ENCODE data around the gene MTA1.

Gene MTA1

GRCh38 chr14:105466531-105467248, 47.1 kb downstream of the MTA1 start:
- no peak for DNase-seq

- no peak for DNase-seq
These were observed 47.8 kb downstream of the MTA1 start for GRCh38 chr14:105467249-105467941.

GRCh38 chr14:105467942-105468471, 48.4 kb downstream of the MTA1 start:
- no peak for DNase-seq

GRCh38 chr14:105468621-105469241, 49.1 kb downstream of the MTA1 start:
- no peak for DNase-seq

DNA sequence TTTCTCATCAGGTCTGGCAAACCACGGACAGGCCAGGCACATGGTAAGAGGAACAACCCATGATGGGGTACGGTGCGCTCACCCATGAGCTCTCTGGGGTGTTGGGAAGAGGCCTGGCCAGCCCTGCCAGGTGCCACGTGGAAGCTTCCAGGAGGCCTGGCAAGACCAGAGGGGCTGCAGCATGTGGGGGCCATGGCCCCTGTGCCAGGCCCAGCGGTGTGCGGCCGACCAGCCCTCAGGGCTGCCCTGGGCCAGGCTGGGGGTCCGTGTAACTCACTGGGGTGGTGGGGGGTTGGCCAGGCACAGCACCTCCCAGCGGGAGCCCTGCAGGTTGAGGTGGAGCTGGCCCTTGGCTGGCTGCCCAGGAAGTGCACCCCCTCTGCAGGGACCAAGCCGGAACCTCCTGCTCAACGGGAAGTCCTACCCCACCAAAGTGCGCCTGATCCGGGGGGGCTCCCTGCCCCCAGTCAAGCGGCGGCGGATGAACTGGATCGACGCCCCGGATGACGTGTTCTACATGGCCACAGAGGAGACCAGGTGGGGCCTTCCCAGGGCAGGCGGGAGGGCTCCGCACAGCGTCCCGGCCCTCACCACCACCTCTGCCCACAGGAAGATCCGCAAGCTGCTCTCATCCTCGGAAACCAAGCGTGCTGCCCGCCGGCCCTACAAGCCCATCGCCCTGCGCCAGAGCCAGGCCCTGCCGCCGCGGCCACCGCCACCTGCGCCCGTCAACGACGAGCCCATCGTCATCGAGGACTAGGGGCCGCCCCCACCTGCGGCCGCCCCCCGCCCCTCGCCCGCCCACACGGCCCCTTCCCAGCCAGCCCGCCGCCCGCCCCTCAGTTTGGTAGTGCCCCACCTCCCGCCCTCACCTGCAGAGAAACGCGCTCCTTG, 50.1 kb downstream of the MTA1 start:
- no peak for DNase-seq

GRCh38 chr14:105470350-105471296, 51.0 kb downstream of the MTA1 start:
- no peak for DNase-seq

GRCh38 chr14:105471297-105471821, 51.7 kb downstream of the MTA1 start:
- no peak for DNase-seq

GRCh38 chr14:105471823-105472485, 52.3 kb downstream of the MTA1 start:
- DNase-seq: no peak

DNA sequence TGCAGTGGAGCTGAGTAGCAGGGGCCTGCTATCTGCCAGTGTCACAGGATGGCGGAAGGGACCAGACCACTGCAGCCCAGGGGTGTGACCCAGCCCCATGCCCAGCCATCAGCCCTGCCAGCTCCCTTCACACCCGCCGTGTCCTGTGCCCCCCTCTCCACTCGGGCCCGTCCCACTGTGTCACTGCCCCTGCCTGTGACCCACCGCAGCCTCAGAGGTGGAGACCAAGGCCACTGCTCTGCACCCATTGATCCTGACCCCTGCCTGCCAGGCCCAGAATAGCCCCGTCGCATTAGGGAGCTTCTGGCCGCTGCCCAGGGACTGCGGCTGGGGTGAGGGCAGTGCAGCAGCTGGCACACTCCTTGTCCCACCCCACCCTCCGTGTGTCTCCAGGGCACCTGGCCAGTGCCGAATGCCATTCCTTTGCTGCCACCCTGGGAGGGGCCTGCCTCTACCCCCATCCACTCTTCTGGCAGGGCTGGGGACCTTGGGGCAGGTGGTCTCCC, 52.9 kb downstream of the MTA1 start:
- no peak for DNase-seq

DNA sequence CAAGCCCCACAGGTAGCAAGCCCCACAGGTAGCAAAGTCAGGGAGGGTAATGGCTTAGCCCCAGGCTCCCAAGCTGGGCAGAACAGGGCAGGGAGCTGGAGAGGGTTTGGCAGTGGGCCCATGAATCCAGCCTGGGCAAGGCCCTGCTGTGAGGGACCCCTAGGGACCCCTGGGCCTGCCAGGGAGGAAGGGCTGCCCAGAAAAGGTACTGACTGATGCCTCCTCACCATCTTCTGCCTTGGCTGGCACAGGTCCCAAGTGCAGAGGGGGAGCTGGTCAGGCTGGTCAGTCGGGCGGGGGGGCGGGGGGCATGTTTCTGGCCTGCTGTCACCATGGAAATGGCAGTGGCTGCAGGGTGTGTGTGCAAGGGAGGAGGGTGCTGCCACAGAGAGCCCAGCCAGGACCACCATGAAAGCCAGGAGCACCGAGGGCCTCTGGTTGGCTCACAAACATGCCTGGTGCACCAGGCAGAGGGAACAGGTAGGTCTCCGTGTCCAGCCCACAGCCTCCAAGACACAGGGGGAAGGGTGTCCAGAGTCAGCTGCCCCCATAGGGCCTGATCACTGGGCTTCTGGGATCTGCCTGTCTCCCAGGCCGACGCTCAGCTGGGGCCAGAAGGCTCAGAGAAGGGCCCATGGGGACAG, 53.5 kb downstream of the MTA1 start:
- DNase-seq: no peak

DNA sequence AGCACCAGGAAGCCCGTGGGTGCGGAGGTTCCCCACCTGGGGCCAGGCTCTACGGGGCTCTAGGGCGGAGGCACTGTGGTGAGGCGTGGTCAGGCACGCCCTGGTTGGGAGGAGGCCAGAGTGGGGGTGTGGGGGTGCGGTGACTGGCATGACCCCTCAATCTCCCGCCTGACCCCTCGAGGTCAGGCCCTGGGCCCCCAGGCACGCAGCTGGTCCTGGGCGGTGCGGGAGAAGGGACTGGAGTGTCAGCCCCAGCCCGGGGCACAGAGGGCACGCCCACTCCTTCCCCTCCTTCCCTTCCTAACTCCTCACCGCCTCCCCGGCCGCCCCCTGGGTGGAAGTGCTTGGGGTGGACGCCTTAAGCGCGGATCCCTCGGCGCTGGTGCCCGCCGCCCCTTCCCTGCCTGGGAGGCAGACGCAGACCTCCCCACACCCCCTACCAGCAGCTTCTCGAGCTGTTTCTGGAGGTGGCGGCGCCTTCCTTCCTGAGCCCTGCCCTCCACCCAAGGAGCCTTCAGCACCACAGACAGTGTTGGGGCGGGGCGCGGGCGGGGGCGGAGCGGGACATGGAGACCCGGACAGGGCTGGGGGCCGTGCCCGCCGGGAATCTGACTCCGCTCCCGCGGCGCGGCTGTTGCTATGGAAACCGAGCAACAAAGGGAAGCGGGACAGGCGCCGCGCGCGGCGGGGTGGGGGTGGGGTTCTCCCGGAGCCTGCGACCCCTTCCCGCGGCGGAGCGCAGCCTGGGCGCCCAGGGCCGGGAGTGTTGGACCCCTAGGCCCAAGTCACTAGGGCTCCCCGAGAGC, 54.3 kb downstream of the MTA1 start:
- DNase-seq: peak; percentile 40 to 83 (median 82)

GRCh38 chr14:105474483-105475268, 55.0 kb downstream of the MTA1 start, which contains the start of gene CRIP2:
CRIP2 (plus strand) TSS chr14:105474821; CDS start chr14:105474863, 42 bp downstream.
- peak in 3 of 5 donors; percentile 53 to 75 (median 58) for DNase-seq

- no peak for DNase-seq
These were observed 55.9 kb downstream of the MTA1 start for GRCh38 chr14:105475269-105476096.

GRCh38 chr14:105476097-105476830, 56.6 kb downstream of the MTA1 start:
- DNase-seq: no peak

DNA sequence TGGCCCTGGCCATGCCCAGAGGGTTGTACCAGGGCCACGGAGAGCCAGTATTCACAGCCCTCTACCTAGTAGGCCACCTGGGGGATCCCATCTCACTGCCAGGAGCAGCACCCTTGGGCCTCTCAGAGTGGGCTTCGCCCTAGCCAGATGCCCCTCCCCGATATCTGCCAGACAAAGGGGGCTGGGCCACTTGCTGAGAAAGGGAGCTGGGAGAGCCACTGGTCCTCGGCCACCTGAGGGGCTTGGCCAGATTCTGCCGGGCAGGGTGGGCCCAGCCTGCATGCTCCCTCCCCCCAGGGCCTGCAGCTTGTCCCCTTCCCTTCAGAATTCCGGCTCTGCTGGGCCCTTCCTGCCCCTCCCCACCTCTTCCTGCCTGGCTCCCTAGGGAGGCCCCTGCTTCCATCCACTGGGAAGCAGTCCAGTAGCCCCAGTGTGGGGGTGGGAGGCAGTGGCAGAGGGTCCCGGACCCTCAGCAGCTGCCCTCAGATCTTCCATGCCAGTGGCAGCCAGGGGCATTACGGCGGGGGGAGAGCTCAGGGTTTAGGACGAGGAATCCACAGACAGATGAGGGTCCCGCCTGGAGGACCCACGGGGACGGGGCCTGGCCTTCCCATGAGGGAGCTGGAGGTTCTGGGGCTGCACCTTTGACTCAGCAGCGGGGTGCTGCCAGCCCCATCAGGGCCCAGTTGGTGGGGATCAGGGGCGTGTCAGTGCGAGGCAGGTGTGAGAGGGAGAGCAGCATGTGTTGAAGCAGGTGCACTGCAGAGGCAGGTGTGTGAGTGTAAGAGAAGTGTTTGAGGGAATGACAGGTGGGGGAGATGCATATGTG, 57.4 kb downstream of the MTA1 start:
- DNase-seq: no peak
